ENCODE results near the gene SPHK2.

SPHK2 gene

DNA sequence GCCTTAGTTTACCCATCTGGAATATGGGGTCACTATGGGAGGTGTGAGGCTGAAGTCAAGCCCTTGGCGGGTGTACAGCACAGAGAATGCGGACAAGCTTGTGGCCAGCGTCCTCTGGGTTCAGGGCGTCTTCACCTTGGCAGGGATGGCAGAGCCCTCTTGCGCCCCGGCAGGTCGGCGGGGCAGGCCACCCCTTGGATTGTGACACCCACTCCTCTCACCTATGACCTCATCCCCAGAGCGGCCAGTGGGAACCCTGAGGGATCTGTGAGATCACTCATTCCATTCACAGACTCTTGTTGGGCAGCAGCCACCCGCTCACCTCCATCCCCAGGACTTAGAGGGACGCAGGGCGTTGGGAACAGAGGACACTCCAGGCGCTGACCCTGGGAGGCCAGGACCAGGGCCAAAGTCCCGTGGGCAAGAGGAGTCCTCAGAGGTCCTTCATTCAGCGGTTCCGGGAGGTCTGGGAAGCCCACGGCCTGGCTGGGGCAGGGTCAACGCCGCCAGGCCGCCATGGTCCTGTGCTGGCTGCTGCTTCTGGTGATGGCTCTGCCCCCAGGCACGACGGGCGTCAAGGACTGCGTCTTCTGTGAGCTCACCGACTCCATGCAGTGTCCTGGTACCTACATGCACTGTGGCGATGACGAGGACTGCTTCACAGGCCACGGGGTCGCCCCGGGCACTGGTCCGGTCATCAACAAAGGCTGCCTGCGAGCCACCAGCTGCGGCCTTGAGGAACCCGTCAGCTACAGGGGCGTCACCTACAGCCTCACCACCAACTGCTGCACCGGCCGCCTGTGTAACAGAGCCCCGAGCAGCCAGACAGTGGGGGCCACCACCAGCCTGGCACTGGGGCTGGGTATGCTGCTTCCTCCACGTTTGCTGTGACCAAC lies 12.6 kb upstream of the SPHK2 start, which contains the start of gene SPACA4:
SPACA4 (plus strand) TSS at position 280 of the 896 bp plus-strand sequence; CDS start at position 517, 237 bp downstream.
- no peak for DNase-seq (ENCODE audit: low read depth)

DNA sequence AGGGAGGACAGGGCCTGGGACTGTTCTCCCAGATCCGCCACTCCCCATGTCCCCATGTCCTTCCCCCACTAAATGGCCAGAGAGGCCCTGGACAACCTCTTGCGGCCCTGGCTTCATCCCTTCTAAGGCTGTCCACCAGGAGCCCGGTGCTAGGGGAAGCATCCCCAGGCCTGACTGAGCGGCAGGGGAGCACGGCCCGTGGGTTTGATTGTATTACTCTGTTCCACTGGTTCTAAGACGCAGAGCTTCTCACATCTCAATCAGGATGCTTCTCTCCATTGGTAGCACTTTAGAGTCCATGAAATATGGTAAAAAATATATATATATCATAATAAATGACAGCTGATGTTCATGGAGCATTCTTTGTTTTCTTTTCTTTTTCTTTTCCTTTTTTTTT lies 11.9 kb upstream of the SPHK2 start:
- no peak for DNase-seq (ENCODE audit: low read depth)

DNA sequence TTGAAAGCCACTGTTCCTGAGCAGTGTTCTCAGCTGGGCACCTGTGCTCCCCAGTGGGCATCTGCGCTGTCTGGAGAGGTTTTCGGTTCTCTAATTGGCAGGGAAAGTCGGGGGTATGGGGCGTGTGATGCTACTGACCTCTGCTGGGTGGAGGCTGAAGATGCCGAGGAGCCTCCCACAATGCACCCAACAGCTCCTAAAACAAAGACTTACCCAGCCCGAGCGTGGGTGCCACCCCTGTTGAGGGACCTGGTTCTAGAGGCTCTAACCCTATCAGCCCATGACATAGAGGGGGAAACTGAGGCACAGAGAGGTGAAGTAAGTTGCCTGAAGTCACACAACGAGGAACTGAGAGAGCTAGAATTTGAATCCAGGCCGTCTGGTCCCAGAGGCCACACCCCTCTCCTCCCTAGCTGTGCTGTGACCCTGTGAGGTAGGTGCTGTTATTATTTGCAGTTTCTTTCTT lies 10.5 kb upstream of the SPHK2 start:
- DNase-seq (ENCODE audit: low read depth), result no peak

DNA sequence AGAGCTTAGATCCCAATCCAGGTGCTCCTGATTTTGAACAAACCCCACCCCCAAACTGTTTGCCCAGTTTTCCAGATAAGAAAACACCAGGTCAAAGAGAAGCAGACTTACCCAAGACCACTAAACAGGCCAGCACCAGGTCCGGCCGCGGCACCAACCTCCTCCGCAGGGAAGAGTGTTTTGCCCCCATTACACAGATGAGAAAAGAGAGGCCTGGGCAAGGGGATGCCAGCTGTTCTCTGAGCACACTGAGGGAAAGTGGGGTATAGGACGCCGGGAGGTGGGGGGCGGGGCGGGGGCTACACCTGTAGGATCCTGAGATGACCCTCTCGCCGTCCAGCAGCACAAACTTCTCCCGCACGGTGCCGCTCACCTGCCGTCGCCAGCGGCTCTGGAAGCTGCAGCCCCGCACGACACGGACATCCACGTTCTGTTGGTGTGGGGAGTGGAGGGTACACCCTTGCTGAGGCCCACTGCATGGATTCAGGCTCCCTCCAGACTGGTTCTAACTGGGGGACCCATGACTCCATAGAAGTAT lies 9.7 kb upstream of the SPHK2 start:
- no peak for DNase-seq (ENCODE audit: low read depth)

DNA sequence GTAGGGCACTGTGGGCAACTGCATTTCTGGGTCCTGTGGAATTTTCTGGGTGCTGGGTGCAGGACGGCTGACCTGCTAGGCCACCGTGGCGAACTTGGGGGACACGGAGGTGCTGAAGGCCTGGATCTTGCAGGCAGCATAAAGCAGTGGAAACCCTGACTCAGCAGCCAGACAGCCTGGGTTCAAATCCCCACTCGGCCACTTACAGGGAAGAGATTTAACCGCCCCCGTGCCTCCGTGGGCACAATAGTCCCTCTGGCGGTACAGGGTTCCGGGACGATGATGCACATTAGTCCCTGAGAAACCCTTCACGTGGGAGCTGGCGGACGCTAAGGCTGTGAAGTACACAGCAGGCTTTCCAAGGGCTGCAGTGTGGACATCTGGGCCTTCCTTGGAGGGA lies 7.4 kb upstream of the SPHK2 start:
- no peak for DNase-seq (ENCODE audit: low read depth)

DNA sequence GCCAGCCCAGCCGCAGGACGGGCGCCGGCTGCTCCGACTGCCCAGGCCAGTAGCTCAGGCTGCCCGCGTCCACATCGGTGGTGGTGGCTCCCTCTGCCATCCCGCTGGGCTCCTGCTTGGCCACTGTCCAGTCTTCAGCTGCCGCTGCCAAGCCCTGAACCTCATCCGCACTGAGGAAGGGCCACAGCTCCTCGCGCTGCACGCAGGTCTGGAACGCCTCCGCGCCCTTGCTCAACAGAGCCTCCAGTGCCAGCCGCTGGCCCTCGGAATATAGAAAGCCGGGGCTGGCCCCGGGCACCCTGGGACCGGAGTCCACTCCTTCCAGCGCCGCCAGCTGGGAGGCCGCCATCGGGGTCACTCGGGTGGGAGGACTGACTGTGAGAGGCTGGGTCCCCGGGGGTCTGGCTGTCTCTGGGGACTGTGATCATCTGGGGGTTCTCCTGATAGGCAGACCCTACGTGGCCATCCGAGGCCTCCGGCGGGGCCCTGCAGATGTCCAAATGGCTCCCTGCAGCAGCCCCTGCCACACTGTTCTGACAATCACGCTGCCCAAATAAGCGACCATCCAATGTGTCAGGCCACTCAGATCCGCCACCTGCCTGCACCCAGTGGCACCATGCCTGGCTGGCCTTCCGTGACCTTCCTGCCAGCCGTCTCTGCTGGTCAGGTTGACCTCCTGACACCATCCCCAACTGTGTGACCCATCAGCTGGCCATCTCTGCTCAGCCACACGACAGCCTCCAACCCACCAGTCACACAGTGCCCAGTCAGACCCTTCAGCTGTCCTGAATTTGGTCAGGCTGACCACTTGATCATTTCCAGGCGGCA lies 6.1 kb upstream of the SPHK2 start:
- DNase-seq (ENCODE audit: low read depth), result no peak

DNA sequence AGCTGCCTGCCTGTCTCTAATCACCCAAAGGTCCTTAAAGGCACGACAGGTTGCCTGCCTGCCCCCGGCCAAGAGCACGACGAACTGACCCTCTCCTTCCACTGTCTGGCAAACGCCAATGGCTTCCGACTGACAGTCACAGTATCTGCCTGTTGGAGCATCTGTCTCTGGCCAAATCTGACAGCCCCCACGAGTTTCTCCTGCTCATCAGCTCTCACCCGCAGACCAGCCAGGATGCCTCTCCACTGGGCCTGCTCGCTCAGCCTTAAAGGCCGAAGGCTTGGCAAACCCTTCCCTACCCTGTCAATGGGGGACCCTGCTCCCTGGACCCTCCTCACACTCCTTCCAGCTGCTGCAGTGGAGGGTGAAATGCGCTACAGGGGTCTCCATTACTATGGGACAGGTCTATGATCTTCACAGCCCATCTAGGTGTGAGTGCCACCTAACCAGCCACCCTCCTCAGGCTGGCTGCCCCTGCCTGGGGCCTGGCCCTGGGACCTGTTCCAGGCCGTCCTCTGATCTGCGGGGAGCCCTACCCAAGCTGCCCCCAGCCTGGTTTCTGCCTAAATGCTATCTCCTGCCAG lies 5.4 kb upstream of the SPHK2 start:
- no peak for DNase-seq (ENCODE audit: low read depth)

DNA sequence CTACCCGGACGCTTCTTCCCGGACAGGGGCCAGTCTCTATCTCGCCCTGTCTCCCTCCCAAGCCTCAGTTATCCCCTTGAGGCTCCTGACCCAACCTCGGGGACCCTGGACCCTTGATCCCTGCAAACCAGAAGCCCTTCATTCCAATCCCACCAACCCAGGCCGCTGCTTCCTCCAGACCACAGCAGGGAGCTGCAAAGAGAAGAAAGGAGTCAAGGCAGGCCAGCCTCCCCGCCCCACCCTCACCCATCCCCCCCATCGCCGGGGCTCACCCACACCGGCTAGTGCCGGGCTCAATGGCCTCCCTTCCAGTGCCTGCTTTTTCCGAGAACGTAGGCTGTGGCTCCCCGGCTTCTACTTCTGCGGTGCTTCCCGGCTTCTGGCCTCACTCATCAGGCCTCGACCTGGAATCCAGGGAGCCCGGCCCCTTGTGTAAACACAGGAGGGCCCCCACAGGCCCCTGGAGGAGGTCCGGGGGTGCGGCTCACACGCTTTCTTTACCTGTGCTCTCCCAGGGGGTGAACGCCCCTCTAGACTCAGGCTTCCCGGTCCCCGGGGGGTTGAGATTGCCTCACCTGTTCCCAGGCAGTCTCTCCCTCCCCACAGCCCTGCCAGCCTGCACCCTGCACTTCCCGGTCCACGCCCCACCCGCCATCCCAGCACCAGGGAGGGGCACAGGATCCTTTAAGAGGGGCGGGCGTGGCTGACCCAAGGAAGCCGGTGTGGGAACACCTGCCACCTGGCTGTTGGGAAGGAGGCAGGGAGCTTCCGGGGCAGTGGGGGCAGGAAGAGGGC lies 4.7 kb upstream of the SPHK2 start, which contains the start of gene FAM83E:
FAM83E (minus strand) TSS at position 641 of the 795 bp plus-strand sequence. CDS start 1,704 bp downstream, outside the sequence.
- no peak for DNase-seq (ENCODE audit: low read depth)

DNA sequence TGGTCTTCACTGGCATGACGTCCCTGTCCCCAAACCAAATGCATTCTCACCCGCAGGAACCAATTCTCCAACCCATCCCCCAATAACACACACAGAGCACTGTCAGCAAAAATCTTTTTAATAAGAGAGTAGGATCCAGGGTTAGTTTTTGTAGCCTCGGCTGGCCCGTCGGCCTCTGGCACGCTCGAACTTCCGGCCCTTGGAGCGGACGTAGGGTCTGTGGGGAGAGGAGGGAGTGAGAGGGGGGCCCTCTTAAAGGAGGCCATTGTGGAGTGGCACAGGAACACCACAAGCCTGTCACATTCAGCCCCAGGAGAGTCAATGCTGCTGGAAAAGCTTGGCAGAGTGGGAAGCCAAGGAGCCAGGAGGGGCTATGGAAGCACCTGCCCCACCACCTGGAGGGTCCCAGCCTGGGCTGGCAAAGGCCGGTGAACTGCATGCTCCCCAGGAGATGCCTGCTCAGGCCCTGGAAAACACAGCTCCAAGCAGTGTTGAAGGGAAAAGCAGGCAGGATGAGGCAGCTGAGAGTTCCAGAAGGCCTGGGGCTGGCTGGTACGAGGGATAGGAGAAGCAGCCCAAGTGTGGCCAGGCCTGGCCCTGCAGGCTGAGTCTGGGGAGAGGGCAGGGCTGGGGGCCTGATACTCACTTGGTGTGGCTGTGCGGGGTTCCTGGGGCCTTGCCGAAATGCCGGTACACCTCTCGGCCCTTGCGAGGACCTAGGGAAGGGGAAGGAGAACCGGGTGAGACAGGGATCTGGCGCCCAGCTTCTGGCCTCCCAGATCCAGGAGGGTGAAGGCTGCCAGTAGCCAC lies 3.9 kb upstream of the SPHK2 start:
- no peak for DNase-seq (ENCODE audit: low read depth)

DNA sequence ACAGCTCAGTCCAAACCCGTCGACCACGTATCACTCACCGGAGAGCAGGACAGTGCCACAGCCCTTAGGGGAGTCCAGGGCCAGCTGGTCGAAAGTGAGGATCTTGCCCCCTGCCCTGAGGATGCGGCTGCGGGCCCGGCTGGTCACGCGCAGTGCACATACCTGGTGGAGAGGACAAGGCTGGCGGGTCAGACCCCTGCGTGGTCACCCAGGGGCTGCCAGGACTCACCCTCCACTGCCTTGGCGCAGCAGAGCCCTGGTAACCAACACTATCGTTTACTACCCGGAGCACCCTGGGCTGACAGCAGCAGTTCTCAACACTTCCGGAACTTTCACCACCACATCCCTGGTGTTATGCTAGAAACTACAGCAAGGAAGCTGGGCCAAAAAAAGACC lies 3.3 kb upstream of the SPHK2 start:
- DNase-seq (ENCODE audit: low read depth), result no peak

DNA sequence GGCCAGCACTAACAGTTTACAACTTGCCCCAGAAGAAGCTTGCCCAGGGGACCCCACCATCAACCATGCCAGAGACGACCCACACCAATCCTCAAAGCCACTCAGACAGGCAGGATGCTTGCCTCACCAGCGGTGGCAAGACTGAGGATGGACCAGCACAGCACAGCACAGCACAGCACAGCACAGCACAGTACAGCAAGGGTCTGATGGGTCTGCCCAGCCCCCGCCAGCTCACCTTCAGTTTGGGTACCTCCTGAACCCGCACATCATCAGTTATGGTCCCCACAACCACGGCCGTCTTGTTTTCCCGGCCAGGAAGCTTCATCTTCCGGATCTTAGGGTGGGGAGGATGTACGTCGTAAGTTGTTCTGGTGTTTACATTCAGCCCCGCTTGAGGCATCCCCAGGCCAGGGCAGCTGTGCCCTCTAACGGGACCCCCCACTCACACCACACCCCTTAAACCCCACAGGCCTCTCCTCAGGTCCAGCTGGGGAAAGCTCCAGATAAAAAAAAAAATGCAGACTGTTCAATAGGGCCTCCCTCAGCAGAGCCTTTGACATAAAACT lies 2.7 kb upstream of the SPHK2 start:
- no peak for DNase-seq (ENCODE audit: low read depth)

DNA sequence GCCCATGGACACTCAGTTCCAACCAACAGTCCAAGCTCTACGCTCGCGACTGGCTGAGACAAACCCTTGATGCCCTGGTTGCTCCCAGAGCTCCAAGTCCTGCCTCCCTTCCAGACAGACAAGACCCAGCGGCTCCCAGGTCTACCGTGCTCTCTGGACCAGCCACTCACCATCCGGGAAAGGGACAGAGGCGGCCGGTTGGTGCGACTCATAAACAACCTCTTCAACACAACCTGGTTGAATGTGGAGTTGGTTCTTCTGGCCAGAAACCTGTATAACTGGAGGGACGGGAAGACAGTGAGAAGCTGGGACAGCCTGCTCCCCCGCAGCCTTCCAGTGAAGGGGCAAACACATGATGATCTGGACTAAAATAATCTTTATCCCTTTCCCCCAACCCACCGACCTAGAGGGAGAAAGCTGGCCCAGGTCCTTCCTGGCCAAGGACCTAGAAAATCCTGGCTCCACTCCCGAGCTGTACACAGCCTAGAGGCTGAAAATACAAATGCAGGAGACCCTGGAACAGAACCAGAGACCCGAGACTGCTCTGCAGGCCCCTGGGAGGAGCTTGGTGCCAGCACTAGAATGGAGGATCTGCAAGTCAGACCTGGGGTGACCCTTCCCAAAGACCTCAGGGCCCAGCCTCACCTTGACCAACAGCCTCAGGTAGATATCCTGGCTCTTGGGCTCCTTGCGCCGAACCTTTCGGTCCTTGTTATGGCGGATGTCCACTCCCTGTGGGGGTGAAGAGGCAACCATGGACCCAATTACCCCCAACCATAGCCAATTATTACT lies 2.0 kb upstream of the SPHK2 start:
- no peak for DNase-seq (ENCODE audit: low read depth)

DNA sequence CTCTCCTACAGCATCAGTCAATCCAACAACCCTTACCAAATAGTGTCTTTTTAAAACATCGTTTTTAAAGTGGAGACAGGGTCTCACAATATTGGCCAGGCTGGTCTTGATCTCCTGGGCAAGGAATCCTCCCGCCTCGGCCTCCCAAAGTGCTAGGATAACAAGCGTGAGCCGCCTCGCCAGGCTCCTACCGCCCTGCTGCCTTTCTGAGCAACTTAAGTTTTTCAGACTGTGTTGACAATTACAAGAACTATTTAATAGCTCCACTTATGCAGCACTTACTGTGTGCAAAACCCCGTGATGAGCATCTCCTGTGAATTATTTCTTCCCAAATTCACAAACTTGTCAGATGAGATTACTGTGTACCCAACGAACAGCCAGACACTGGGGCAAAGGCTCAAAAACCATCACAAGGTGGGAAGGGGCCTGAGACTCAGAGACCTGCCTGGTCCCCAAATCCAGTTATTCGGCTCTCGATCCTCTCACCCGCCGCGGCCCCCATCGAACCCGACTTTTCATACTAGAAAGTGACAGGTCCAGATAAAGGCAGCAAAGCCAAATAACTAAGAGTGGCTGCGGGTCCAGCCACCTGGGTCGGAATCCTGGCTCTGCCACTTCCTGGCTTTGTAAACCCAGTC lies 909 bp upstream of the SPHK2 start:
- DNase-seq (ENCODE audit: low read depth), result no peak

DNA sequence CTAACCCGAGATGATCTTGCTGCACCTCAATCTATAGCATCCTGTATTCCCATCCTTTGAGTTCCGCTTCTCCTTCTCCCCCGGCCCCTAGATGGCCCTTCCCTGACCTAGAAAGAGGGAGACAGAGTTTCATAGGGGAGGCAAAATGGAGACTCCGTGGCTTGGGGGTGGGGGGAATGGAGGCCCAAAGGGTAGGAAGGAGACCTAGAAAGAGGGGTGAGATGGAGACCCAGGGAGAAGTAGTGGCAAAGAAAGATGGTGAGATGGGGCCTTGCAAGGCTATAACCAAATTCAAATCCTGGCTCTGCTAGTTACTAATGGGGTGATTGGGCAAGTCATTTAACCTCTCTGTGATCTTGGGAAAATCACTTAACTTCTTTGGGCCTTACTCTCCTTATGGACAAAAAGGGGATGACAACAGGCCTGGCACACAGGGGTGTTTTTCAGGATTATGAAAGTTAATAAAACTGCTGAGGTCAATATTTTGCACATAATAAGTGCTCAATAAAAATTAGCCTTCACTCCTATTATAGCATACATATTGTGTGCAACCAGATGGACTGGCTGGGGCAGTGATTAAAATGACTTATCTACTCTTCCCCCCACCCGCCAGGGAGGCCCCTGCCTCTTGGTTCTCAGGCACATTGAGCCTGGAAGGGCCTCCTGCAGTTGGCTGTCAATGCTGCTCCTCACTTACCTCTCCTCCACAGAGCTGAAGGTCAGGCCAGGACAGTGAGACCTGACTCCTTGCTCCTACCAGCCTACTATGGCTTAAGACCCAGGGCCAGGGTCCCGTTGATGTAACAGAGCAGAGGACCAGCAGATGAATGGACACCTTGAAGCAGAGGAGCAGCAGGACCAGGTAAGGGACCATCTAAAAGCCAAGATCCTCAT lies 633 bp downstream of the SPHK2 start:
- DNase-seq (ENCODE audit: low read depth), result no peak

DNA sequence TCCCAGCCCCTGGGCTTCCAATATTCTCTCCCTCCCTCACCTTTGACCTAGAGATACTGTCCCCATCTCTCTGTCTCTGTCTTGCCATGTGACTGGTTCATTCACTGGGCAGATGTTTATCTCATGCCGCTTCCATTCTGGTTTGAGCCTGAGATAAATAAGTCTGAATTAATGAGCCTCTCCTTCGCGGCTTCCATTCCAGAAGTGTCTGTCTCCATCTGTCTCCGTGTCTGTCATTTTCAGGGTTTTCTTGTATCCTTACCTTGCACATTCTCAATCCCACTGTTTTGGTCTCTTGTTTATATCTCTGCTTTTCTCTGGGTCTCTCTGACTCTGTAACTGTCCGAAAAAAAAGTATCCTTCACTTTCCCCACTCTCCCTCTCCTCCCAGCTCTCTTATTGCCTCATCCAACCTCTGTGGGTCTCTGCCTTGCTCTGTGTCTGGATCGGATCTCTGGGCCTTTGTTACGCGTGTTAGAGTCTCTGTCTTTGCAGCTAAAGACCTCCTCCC lies 4.3 kb downstream of the SPHK2 start:
- no peak for DNase-seq (ENCODE audit: low read depth)

DNA sequence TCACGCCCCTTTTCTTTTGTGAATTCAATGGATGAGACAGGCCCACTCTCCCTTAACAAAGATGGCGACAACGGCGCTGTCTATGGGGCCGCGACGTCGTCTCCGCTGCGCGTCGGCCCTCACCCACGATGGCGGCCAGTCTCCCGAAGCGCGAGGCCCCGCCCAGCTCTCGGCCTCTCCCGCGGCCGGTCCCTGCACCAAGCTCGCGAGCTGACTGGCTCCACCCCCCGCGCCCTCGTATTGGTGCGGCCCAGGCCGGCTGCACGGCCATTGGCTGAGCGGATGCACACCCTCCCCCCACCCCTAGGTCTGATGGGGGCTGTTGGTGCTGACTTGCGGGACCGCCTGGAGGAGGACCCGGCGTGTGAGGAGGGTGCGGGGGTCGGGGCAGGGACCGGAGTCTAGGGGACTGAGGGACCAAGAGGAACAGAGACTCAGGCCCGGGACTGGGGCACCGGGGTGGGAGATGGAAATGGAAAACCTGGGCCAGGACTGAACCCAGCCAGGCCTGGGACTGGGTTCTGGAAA lies 4.8 kb downstream of the SPHK2 start:
- peak; percentile 96 for DNase-seq (ENCODE audit: low read depth)

Data from activated T-helper 9 cell treated with anti-CD3 and anti-CD28 coated beads, Interleukin-2, amount 50 U/mL, for 16 hours (primary cell).